ENCODE measurements around the gene DPPA3.
"Not testable (repeated sequence)": the region's sequence is repeated elsewhere in the genome, so short reads cannot be mapped to it uniquely, and the experiment has no call there.

The DPPA3 gene

DNA sequence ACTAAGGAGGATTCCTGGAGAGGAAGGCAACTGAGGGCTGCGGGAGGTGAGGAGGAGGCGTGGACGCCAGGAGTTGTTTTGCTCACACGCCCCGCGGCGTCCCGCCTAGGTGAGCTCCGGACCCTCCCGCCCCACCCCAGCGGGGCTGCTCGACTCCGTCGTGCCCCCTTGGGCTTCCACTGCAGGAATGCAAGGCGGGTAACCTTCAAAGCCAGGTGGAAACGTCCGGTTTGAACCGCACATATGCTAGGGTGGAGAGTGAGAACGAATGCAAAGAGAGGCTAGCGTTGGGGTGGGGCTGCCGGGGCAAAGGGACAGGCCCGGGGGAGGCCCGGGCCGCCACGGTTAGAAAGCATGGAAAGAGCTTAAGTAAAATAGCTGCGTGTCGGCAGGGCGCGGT, 5.4 kb upstream of the DPPA3 start:
- Histone ChIP-seq H3K9ac (ENCODE audit: low read depth, low read length) (no peak overlapping the region), H3K9me3 (ENCODE audit: control insufficient read depth, insufficient read depth, low read length) (no peaks in the 10 kb centered on the region), H3K4me1 (ENCODE audit: insufficient read depth, low read length) (0 out of 2 replicates have a peak, but pooled peaks cover 9% of the 10 kb centered on the region), H3K36me3 (ENCODE audit: insufficient read depth, low read length) (no peaks in the 10 kb centered on the region)

DNA sequence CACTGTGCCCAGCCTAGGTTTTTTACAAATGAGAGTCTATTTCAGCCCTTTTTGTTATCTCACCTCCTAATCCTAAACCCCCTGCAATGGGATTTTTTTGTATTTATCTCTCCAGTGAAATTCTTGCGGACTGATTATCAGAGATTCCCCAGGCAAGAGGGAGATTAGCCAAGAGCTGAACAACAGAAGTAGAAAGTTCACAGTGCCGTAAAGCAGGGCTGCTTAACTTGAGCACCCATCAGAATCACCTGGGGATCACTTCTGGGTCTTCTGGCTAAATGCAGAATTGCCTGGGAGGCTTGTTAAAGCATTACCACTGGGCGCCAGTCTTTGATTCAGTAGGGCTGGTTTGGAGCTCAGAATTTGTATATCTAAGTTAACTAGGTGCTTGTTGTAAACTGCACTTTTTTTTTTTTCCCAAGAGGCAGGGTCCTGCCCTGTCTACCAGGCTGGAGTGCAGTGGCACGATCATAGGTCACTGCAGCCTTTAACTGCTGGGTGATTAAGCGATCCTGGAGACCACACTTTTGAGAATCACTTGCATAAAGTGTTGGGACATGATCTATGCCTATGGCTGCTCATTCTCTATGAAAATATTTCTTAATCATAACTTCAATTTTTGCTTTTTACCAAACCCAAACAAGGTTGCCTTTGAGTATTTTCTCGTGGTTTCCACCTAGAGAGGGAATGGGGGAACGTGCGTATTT, 1.1 kb upstream of the DPPA3 start:
- H3K4me1 ChIP-seq (ENCODE audit: insufficient read depth, low read length) = peaks cover 15% of the 10 kb centered on the region; the same call in 1 of the 2 replicates
- H3K36me3 ChIP-seq (ENCODE audit: insufficient read depth, low read length) = no peaks in the 10 kb centered on the region
- H3K9me3 ChIP-seq (ENCODE audit: control insufficient read depth, insufficient read depth, low read length) = no peaks in the 10 kb centered on the region
- no peak overlapping the region for H3K9ac ChIP-seq (ENCODE audit: low read depth, low read length)

DNA sequence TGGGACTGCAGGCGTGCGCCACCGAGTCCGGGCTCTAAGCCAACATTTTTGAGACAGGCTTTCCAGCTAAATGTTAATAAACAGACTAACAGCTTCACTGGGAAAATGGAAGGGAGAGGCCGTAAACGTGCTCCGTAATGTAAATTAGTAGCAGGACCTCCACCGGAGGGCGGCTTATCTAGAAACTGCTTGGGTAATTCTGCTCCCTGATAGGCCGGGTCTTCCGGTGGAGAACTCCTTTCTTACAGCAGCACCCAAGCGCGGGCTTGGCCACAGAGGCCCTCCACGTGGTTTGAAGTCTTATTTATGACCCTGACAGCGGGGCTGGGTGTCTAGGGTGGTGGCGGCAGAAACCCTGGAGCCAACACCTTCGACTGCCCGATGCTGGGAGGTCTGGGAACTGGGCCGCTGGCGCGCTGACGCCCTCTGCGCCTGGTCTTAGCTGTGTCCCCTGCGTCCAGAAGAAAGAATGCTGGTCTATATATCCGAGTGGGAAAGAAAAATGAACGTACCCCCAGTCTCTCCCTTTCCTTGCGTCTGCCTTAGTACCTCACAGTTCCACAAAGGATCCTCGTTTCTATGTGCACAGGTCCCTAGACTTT, 1.7 kb downstream of the DPPA3 start:
- H3K36me3 ChIP-seq (ENCODE audit: insufficient read depth, low read length) = no peaks in the 10 kb centered on the region
- H3K9me3 ChIP-seq (ENCODE audit: control insufficient read depth, insufficient read depth, low read length) = no peaks in the 10 kb centered on the region
- H3K9ac ChIP-seq (ENCODE audit: low read depth, low read length) = no peak overlapping the region
- H3K4me1 ChIP-seq (ENCODE audit: insufficient read depth, low read length) = peaks cover 24% of the 10 kb centered on the region

DNA sequence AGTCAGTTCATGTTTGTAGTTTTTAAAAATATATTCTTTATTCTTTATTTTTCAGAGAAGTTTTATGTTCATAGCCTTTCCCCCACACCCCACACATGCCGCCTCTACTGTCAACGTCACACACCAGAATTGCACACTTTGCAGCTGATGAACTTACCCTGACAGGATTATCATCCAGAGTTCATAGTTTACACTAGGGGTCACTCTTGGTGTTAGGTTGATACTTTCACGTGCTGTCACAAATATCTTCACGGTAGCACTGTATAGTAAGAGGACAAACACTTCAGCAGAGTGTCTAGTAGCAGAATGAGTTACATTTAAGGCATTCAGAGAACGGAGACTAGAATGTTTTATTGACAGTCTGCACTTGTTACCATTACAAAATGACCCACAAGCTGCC, 5.1 kb downstream of the DPPA3 start:
- no peak overlapping the region; the same call in 1 of the 2 replicates for H3K9ac ChIP-seq (ENCODE audit: low read depth, low read length)

DNA sequence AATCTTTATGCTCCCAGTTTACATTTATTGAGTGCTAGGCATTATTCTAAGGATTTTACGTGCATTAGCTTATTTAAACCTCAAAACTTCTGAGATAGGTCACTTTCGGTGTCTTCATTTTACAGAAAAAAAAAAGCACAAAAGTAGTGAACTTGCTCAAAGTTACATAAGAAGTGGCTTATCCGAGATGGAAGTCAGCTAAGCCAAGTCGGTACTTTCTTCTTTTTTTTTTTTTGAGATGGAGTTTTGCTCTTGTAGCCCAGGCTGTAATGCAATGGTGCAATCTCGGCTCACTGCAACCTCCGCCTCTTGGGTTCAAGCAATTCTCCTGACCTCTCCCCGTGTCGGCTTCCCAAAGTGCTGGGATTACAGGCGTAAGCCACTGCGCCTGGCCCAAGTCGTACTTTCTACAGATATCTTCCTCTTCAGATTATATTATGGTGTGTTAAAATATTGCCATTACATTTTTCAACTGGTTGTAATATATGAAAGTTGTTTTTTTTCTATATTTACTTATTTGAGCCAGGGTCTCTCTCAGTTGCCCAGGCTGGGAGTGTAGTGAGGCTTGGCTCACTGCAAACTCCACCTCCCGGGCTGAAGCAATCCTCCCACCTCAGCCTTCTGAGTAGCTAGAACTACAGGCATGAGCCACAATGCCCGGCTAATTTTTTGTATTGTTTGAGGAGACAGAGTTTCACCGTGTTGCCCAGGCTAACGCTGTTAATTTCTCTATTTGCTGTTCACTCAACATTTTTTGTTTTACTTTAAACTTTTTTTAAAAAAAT, 8.9 kb downstream of the DPPA3 start:
- no peaks in the 10 kb centered on the region for H3K36me3 ChIP-seq (ENCODE audit: insufficient read depth, low read length)
- no peak overlapping the region for H3K9ac ChIP-seq (ENCODE audit: low read depth, low read length)
- no peaks in the 10 kb centered on the region for H3K9me3 ChIP-seq (ENCODE audit: control insufficient read depth, insufficient read depth, low read length)
- peaks cover 15% of the 10 kb centered on the region for H3K4me1 ChIP-seq (ENCODE audit: insufficient read depth, low read length)

More for the DNA sequence above, 5.1 kb downstream of the DPPA3 start:
- H3K4me1 ChIP-seq (ENCODE audit: insufficient read depth, low read length) = peaks cover 15% of the 10 kb centered on the region
- no peaks in the 10 kb centered on the region for H3K9me3 ChIP-seq (ENCODE audit: control insufficient read depth, insufficient read depth, low read length)
- no peaks in the 10 kb centered on the region for H3K36me3 ChIP-seq (ENCODE audit: insufficient read depth, low read length)

DNA sequence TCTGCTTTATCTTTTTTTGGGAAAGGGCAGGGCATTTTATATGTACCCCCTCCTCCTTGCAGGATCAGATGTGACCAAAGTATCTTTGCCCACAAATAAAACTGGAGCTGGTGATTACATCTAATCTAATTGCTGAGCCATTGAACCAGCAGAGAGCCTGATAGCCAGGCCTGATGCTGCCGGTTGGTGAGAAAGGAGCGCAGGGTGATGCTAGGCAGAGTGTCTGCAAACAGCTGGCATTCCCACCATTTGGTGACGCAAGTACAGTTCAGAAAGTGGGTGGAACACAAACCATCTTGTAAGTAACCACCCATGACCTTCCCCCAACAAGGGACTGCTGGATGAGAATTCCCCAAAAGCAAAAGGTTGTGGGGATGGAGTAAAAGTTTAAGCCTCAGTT, 12.7 kb downstream of the DPPA3 start:
- H3K36me3 ChIP-seq (ENCODE audit: insufficient read depth, low read length) = no peaks in the 10 kb centered on the region
- peaks cover 7% of the 10 kb centered on the region for H3K9me3 ChIP-seq (ENCODE audit: control insufficient read depth, insufficient read depth, low read length)
- H3K4me1 ChIP-seq (ENCODE audit: insufficient read depth, low read length) = no peaks in the 10 kb centered on the region
- H3K9ac ChIP-seq (ENCODE audit: low read depth, low read length) = no peak overlapping the region

DNA sequence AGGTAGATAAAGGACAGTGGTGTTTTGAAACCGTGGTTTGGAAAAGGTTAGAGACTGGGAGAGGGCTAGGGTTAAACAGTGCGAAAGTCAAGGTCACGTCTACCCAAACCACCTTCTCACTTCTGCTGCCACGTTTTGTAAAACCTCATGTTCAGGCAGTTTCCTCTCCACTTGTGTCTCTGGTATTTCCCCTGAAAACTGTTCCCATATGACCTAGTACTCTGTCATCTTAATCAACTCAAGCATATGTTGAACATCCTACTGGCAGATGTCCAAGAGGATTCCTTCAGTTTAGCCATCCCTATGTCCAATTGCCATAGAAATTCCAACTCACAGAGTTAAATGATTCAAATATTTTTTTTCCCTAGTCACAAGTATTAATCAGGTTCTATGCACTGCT, 18.5 kb downstream of the DPPA3 start:
- Histone ChIP-seq H3K9ac (ENCODE audit: low read depth, low read length) (no peak overlapping the region), H3K36me3 (ENCODE audit: insufficient read depth, low read length) (no peaks in the 10 kb centered on the region), H3K9me3 (ENCODE audit: control insufficient read depth, insufficient read depth, low read length) (peaks cover 7% of the 10 kb centered on the region), H3K4me1 (ENCODE audit: insufficient read depth, low read length) (peaks cover 10% of the 10 kb centered on the region)

DNA sequence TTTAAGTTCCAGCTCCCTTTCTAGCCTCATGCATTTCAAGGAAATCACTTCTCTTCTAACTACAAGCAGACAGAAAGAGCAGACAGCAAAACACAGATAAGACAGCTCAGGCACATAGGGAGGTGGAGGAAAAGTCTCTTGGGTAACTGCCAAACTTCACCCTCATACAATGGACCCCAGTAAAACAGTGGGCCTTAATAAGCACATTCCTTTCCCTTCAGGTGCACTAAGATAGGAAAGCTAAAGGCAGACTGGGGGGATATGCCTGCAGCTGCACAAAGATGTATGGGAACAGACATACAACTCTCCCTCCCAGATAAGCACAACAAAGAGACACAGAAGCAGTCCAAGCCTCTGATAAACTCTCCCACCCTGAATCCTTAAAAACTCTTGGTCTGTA, 19.8 kb downstream of the DPPA3 start:
- H3K36me3 ChIP-seq (ENCODE audit: insufficient read depth, low read length); H3K4me1 ChIP-seq (ENCODE audit: insufficient read depth, low read length); H3K9ac ChIP-seq (ENCODE audit: low read depth, low read length); H3K9me3 ChIP-seq (ENCODE audit: control insufficient read depth, insufficient read depth, low read length): not testable (repeated sequence)

DNA sequence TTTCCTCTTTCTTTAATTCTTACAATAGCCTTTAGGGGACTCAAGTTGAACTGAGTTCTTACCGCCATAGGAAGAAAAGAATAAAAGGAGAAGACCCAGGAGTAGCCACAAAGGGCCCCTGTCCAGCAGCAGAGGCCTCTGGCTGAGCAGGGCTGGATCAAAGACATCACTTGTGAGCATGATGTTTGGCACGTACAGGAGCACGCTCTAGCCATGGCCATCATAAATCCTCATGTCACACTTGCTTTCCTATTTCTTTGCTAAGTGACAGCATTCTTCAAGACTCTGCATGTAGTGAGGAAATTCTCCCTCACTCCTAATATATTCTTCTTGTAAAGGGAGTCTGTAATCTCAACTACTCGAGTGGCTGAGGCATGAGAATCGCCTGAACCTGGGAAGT, 20.3 kb downstream of the DPPA3 start:
- H3K36me3 ChIP-seq (ENCODE audit: insufficient read depth, low read length) = no peaks in the 10 kb centered on the region
- H3K9ac ChIP-seq (ENCODE audit: low read depth, low read length) = no peak overlapping the region
- peaks cover 10% of the 10 kb centered on the region for H3K4me1 ChIP-seq (ENCODE audit: insufficient read depth, low read length)
- 0 out of 2 replicates have a peak, but pooled peaks cover 2% of the 10 kb centered on the region for H3K9me3 ChIP-seq (ENCODE audit: control insufficient read depth, insufficient read depth, low read length)

DNA sequence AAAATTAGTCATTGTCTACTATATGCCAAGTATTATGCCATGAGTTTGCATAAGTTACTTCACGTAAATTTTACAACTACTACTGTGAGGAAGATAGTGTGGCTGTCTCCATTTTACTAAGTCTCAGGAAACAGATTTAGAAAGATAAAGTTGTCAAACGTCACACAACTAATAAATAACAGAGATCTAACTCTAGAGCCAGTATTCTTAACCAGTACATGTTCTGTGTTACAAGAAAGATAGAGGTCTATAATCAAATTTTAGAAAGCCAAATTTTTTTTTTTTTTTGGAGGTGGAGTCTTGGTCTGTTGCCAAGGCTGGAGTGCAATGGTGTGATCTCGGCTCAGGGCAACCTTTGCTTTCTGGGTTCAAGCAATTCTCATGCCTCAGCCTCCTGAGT, 21.8 kb downstream of the DPPA3 start:
- Histone ChIP-seq H3K9ac (ENCODE audit: low read depth, low read length) (no peak overlapping the region), H3K9me3 (ENCODE audit: control insufficient read depth, insufficient read depth, low read length) (0 out of 2 replicates have a peak, but pooled peaks cover 2% of the 10 kb centered on the region), H3K36me3 (ENCODE audit: insufficient read depth, low read length) (no peaks in the 10 kb centered on the region), H3K4me1 (ENCODE audit: insufficient read depth, low read length) (peaks cover 10% of the 10 kb centered on the region)

DNA sequence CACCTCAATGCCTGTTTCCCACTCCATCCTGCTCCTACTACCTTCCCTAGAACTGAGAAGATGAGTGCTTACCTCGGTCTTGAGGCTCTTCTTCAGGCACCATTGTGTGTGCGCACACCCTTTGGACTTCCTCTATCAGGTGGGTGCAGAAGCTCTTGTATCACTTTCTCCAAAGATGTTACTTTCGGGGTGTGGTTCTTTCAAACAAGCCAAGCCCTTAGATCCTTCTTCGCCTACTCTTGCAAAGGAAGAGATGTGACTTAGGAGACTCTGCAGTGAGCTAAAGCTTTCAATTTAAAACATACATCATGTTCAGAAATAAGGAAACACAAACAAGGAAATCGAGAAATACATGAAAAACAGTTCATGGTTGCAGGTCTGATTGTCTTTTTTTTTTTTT, 36.0 kb downstream of the DPPA3 start, which contains the start of gene CLEC4C:
CLEC4C (minus strand) TSS at position 130 of the 400 bp plus-strand sequence; CDS start at position 103, 27 bp downstream.
- Histone ChIP-seq H3K9me3 (ENCODE audit: control insufficient read depth, insufficient read depth, low read length) (peaks cover 5% of the 10 kb centered on the region; the same call in 1 of the 2 replicates), H3K36me3 (ENCODE audit: insufficient read depth, low read length) (no peaks in the 10 kb centered on the region)

DNA sequence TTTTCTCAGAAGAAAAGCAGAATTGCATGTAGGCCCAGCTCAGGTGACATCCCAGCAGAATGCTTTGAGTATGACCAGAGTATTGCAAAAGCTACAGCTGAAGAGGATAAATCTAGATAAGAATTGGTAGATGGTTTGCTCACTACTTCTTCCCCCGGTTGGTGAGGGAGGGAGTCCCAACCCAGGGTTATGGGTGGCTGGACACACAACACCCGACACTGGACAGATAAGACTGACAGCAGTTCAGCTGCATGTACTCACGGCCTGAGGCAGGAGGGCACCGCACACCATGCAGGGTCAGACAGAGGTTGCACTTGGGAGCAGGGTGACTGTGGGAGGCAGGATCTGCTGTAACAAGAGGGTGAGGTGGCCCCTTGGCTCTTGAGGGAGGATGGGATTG, 37.6 kb downstream of the DPPA3 start:
- no peaks in the 10 kb centered on the region for H3K4me1 ChIP-seq (ENCODE audit: insufficient read depth, low read length)
- H3K9me3 ChIP-seq (ENCODE audit: control insufficient read depth, insufficient read depth, low read length) = peaks cover 5% of the 10 kb centered on the region; the same call in 1 of the 2 replicates
- no peak overlapping the region for H3K9ac ChIP-seq (ENCODE audit: low read depth, low read length)
- H3K36me3 ChIP-seq (ENCODE audit: insufficient read depth, low read length) = no peaks in the 10 kb centered on the region

More for the DNA sequence above, 36.0 kb downstream of the DPPA3 start, which contains the start of gene CLEC4C:
- Histone ChIP-seq H3K9ac (ENCODE audit: low read depth, low read length) (no peak within 1 kb of the TSS), H3K4me1 (ENCODE audit: insufficient read depth, low read length) (no peaks in the 10 kb centered on the region)

DNA sequence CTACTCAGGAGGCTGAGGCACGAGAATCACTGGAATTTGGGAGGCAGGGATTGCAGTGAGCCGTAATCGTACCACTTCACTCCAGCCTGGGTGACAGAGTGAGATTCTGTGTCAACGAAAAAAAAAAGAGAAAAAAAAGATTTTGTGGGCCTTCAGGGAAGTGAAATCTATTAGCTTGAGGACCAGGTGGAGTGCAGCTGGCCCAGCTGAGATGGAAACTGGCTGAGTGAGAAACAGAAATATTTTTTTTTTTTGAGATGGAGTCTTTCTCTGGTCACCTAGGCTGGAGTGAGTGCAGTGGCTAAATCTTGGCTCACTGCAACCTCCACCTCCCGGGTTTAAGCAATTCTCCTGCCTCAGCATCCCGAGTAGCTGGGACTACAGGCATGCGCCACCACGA, 38.2 kb downstream of the DPPA3 start:
- H3K36me3 ChIP-seq (ENCODE audit: insufficient read depth, low read length) = no peaks in the 10 kb centered on the region

DNA sequence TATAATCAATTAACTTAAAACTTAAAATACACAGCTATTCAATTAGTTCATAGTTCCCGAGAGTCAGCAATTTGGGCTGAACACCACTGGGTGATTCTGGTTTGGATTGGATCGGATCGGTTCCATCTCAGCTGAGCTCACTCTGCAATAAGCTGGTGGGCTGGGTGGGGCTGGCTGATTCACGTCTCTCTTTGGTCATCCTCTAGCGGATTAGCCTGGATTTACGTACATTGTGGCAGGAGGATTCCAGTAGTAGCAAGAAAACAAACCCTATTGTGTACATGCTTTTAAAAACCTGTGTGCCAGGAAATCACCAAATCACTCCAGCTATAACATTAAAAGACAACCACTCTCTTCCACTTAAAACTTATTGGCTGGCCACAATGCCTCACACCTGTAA, 39.1 kb downstream of the DPPA3 start:
- Histone ChIP-seq H3K9me3 (ENCODE audit: control insufficient read depth, insufficient read depth, low read length) (no peaks in the 10 kb centered on the region), H3K36me3 (ENCODE audit: insufficient read depth, low read length) (no peaks in the 10 kb centered on the region), H3K4me1 (ENCODE audit: insufficient read depth, low read length) (no peaks in the 10 kb centered on the region), H3K9ac (ENCODE audit: low read depth, low read length) (no peak overlapping the region)

More for the DNA sequence above, 38.2 kb downstream of the DPPA3 start:
- Histone ChIP-seq H3K9ac (ENCODE audit: low read depth, low read length) (no peak overlapping the region), H3K4me1 (ENCODE audit: insufficient read depth, low read length) (no peaks in the 10 kb centered on the region), H3K9me3 (ENCODE audit: control insufficient read depth, insufficient read depth, low read length) (no peaks in the 10 kb centered on the region; the same call in 1 of the 2 replicates)

Measured in ES-I3 (cell line).